Skin of body (tissue), 2 donors: ENCODE data around the gene MAGEL2. TPM values are rescaled to one million over a fixed set of nuclear protein-coding genes. Genes with fewer than 3 reads are reported as not detected.
A peak's percentile ranks its signal among the peaks of the same experiment; 100 is the strongest.

Experiments
- DNase-seq: peaks from one replicate; lab custom pipeline; 2025; lab: John Stamatoyannopoulos, UW
- total RNA-seq: library from RNA; depleted of rRNA; stranded (reverse); fragments of >200 nt; gene quantifications from one replicate; pipeline ENCODE4 v1.2.3, GENCODE V29; 2014

MAGEL2 gene
- total RNA-seq: 2.8 TPM

DNA sequence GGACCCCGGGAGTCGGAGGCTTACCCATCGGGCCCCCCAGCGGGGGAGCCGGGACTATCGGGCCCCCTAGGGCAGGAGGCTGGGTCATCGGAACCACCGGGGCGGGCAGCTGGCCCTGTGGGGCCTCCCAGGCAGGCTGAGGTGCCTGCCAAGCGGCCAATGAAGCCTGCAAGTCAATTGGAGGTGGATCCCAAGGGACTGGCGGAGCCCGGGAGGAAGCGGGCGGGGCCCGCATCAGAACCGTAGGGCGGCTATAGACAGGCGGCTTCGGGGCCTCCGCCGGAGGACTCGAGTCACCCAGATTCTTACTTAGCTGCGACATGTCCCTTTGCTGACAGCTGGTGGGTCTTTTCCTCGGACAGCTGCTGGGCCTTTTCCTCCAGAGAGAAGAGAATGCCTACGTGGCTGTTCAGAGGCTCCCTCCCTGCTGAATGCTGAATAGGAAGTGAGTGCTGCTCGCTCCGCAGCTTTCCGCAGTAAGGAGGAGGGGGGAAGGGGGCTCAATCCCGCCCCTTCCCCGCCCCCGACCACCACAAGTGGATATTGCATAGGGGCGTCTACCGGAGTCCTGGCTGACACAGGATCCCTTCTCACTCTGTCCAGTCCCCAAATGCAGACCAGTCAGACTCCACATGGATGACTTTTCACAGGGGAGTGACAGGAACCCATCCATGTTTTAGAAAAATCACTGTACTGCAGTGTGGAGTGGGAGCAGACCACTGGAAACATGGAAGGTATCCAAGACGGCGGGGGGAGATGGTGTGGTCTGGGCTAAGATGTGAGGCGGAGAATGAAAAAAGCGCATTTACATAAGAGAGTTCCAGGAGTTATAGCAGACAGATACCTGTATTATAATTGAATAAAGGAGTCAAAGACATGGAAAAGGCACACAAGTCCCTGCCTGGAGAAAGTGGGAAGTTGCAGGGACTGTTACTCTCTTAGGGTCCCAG, at the start of gene MAGEL2:
Gene MAGEL2, minus strand, starts transcription at position 447 of the 950 bp plus-strand sequence. Its CDS starts 125 bp downstream, at position 322.
- DNase-seq: peak; percentile 57

DNA sequence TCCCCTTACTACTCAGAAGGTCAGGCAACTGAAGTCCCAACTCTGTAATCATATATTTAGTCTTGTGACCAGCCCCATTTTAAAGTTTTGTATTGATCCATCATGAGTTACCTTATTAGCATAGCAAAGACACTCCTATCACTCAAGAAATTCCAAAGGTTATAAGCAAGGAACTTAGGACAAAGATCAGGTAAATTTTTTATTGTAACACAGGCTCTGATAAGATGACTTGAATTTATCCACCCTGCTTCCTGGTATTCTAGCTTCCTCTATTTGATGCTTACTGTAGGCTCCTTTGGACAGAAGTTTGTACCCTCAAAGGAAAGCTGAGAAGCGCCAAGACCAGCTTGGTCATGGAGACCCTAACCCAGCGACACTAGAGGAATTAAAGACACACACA, 47.6 kb upstream of the MAGEL2 start:
- no peak for DNase-seq

DNA sequence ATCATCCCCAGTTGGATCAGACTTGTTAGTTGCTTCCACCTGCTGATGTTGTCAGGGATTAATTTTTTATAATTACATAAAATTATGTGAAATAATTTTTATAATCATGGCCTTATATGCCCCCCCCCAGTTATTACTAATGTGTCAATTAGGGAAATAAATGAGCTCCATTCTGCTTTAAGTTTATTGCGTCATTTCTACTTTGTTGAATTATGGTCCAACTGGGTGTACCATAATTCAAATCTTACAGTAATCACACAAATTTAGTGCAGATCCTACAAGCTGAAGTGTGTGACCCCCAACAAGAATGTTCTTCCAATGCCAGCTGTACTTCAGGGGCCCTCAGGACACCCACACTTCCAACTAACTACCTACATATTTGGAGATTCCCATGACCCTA, 46.9 kb upstream of the MAGEL2 start:
- DNase-seq: no peak

DNA sequence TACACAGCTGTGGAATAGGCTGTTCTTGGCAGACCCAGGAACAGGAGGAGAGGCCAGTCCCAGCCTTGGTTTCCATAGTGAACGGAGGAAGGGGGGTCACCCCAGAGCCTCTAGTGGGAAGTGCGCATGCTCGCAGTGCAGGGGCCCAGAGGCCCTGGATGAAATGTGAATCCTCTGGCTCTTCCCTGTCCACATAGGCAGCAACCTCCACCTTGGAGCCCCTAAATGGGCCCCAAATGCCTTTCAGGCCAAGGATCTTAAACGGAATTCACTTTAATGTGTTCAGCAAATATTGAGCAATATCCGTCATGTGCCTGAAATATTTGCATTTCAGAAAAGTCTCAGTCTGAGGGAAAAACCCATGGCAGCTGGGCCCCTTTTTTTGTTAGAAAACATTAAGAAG, 42.8 kb upstream of the MAGEL2 start:
- DNase-seq: peak; percentile 92

DNA sequence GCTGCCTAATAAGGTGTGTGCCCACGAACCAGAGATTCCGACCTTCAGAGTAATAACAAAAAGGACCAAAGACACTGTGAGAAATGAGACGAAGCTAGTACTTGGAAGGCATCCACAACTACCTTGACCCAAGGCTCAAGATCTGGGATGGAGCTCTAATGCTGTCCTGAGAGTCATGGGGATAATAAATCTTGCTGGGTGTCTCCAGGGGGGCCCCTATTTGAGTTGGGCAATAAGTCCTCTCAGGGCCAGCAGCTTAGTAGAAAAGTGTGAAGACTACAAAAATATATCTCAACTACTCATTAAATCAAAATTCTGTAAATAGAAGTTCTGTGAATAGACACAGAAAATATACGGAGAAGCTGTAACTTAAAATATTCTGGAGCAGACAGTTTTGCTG, 42.3 kb upstream of the MAGEL2 start:
- no peak for DNase-seq

DNA sequence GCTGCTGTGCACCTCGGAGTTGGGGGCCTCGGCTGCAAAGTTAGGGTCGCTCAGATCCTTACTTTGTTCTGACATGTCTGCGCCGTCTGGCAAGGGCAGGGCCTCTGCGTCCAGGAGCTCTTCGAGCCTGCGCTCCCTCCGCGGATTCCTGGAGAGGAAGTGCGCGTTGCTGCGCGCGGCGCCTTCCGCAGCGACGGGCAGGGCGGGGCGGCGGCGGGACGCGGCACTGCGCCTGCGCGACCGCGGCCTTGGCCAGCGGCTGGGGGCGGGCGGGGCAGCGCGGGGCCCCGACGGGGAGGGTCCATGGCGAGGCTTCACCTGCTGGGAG, 39.4 kb upstream of the MAGEL2 start, which contains the start of gene NDN:
Gene NDN, minus strand, starts transcription at position 163 of the 328 bp plus-strand sequence. Its CDS starts 88 bp downstream, at position 75.
- DNase-seq: no peak

DNA sequence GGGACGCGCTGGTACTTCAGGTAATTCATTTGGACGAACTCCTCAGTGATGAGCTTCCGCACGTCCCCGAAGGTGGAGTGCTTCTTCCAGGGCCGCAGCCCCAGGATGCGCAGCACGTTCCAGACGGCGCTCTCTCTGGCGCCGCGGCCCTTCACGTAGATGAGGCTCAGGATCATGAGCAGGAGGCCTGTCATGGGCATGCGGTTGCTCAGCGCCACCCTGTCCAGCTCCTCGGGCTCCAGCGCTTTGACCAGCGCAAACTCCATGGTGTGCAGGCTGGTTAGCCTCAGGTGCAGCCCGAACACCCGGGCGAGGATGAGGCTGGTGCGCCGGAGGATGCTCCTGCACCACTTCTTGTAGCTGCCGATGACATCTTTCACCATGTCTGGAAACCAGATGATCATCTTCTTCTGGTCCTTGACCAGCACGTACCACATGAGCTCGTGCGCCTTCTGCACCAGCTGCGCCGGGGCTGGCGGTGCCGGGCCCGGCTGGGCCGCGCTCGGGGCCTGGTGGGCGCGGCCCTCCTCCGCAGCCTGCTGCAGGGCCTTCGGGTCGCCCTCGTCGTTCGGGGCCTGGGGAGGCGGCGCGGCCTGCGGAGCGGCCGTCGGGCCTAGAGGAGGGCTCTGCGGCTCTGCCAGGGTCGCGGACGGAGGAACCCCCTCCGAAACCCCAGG, 38.9 kb upstream of the MAGEL2 start:
- DNase-seq: no peak

DNA sequence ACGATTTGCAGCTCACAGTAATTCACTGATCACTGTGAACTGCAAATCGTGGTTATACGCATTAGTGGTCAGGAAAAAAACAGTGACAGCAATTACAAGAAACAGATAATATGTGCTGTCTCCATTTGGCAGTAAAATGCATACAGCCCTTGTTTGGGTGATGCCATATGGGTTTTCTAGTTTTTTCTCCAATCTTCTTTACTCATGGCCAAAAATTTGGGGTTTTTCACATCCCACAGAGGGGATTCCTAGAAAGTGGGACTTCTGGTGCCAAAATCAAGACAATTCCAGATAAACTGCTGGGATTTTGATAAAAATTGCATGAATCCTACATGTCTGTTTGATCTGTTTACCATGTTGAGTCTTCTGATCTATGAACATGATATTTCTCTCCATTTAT, 23.8 kb upstream of the MAGEL2 start:
- no peak for DNase-seq

DNA sequence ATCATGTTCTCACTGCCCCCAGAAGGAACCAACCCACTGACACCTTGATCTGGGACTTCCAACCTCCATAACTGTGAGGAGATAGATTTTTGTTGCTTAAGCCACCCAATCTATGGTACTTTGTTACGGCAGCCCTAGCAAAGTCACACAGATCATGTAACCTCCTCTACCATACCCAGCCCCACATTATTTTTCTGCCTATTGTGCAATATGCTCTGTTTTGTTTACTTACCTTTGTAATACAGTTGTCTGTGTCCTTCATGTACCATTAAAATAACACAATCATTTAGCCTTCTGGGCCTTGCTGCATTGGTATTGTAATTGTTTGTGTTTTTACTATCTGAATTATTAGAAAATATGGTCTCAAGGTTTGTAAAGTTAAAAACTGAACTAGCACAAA, 23.3 kb upstream of the MAGEL2 start:
- DNase-seq: no peak

DNA sequence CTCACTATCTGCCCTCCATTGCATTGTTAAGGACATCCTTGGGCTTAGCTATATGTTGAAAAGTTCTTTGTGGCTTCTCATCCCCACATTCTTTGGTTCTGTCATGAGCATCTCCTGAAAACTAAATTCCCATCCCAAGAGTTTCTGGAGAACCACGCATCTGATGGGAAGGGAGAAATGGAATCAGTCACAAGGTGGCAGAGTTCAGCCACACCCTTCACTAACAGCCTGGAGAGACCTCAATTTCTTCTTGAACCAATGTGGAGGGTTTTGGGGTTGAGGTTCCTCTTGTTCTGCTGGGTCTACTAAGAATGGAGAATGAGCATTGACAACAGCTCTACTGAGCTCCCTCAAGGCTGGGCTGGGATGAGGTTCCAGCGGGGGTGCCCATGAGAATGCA, 15.6 kb upstream of the MAGEL2 start:
- no peak for DNase-seq

DNA sequence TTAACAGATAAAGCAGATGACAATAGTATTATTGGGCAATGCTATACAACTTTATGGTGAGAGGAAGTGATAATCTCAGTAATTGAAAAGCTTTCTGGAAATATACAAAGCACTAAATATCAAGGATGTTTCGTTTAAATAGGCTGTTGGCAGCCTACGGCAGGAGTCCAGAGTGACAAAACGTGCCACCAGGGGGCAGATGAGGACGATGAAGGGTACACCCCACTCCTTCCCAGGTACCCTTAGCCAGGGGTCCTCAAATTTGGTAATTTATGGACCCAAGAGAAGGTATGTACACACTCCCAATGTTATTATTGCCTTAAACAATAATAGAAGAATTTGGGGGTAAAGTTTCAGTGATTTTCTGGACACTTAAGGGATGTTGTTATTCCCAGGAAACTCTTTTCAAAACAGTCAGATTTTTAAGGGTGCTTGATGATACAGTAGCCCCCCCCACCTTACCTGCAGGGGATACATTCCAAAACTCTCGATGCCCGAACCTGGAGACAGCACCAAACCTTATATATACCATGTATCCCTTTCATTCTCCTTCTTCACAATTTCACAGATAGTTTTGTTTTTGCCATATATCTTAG, 1.4 kb upstream of the MAGEL2 start:
- DNase-seq: peak; percentile 1

DNA sequence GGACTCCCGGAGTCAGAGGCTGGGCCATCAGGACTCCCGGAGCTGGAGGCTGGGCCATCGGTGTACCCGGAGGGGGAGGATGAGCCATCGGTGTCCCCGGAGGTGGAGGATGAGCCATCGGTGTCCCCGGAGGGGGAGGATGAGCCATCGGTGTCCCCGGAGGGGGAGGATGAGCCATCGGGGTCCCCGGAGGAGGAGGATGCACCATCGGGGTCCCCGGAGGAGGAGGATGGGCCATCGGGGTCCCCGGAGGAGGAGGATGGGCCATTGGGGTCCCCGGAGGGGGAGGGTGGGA, 719 bp downstream of the MAGEL2 start:
- DNase-seq: no peak

DNA sequence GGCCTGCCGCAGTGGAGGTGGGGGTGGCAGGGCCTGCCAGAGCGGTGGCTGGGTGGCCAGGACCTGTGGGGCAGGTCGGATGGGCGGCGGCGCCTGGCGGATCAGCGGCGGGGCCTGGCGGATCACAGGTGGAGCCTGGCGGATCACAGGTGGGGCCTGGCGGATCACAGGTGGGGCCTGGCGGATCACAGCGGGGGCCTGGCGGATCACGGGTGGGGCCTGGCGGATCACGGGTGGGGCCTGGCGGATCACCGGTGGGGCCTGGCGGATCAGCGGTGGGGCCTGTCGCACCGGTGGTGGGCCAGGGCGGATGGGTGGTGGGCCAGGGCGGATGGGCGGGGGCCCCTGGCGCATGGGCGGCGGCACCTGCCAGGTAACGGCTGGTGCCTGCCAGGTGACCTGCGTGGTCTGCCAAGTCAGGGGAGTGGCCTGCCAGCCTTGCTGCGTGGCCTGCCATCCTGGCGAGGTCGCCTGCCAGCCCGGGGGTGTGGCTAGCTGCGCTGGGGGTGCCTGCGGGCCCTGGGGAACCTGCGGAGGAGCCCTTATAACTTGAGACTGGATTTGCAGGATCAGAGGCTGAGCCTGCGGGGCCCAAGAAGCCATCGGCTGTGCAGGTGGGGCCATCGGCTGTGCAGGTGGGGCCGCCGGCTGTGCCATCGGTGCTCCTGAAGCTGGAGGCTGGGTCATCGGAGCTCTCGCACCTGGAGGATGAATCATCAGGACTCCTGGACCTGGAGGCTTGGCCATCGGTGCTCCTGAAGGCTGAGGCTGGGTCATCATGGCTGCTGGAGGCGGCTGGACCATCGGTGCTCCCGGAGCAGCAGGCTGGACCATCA, 1.3 kb downstream of the MAGEL2 start:
- no peak for DNase-seq

DNA sequence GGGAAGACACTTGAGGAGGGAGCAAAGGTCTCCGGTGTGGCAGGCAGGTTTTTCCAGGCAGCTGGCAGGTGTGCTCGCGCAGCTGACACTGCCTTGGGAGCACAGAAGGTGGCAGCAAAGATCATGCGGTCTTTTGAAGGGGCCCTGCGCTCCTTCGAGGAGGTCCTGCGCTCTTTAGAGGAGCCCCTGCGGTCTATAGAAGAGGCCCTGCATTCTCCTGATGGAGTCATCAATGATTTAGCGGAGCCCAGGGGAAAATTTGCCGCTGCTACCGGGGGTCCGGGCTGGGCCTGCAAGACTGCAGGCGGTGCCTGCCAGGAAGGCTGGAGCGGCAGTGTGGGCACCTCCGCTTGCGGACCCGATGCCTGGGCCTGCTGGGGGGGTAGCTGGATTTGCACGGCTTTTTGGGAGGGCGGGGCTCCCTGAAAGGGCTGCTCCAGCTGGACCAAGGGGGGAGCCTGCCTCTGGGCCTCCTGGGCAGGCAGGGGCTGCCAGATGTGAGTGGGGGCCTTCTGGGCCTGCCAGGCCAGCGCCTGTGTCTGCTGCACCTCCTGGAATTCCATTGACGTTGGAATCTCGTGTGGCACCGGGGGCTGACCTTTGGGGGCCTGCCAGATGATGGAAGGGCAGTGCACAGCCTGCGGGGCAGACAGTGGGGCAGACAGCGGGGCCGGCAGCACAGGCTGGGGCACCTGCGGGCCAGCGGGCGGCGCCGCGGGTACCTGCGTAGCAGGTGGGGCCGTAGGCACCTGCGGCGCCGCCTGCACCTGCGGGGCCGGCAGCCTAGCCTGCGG, 2.1 kb downstream of the MAGEL2 start:
- no peak for DNase-seq

DNA sequence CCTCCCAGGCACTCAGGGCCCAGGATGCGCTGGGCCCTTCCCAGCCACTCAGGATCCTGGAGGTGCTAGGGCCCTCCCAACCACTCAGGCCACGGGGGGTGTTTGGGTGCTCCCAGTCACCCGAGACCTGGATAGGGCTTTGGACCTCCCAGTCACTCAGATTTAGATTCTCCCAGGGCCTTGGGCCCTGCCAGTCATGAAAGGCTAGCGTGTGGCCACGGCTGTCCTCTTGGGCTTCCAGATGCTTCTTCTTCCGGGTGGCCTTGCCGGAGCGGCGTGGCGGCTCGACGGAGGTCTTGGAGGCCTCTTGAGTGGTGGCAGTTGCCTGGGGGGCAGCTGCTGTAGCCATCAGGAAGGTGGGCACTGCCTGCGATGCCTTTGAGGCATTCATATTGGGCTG, 2.8 kb downstream of the MAGEL2 start:
- no peak for DNase-seq

DNA sequence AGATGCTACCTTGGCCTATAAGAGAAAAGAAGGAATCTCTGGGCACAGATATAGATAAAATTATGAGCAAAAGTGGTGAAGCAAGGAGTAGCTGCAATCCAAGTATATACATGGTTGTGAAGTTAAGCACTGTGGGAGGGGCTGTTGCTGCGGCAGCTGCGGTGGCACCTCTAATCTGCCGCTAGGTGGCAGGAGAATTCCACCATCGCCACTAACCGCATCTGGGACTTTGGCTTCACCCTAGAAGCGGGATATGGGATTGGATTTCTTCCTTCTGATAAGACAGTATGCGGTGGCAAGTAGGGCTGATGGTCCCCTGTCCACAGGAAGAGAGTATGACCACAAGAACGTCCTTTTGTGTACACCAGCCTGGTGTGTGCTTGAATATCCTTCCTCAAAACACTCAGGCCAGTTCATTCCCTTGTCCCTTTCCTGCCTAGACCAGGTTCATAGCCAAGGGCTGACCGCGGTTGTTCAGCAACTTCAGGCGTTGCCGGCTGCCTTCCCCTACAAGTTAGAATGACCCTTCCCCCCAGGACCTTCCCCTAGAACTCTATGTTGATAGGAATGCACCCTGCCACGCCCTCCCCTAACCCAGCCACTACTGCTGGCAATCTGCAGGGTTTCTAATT, 5.1 kb downstream of the MAGEL2 start:
- peak; percentile 35 for DNase-seq

DNA sequence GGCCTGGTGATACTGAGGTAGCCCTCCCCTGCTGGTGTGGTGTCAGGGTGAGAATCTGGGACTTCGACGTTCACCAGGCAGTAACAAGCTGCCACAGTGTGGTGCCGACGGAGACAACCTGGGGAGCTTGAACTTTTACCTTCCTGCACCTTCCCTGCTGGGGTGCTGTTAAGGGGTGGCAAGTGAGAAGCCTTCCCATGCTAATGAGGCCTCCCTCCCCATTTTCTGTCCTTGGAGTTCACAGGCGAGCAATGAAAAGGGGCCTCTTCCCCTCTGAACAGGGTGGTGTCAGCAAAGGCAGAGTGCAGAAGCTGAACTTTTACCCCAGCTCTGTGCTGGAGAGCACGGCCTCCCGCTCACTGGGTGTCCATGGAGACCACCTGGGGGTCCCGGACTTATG, 13.5 kb downstream of the MAGEL2 start:
- no peak for DNase-seq

DNA sequence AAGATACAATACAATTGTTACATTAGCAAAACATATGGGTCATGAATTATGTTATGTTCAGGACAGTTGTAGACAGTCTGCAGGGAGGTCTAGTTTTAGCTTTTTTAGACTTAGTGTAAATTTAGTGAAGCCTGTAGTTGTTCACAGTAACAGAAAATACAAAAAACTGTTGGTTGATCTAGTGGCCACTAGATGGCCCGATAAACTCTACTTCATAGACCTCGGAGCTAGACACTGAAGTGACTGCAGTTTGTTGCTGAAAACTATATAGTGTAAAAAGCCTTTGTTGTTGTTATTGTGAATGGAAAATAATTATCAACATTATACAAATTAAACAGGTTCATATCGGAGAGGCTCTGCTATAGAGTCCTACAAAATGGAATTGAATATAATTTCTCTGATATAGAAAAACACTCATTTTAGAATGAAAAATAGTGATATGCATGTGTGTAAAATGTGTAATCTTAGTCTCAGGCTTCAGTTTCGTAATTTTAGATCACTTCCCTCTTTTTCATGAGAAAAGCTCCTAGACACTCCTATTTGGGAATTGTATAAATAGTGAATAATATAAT, 18.3 kb downstream of the MAGEL2 start:
- peak; percentile 4 for DNase-seq

DNA sequence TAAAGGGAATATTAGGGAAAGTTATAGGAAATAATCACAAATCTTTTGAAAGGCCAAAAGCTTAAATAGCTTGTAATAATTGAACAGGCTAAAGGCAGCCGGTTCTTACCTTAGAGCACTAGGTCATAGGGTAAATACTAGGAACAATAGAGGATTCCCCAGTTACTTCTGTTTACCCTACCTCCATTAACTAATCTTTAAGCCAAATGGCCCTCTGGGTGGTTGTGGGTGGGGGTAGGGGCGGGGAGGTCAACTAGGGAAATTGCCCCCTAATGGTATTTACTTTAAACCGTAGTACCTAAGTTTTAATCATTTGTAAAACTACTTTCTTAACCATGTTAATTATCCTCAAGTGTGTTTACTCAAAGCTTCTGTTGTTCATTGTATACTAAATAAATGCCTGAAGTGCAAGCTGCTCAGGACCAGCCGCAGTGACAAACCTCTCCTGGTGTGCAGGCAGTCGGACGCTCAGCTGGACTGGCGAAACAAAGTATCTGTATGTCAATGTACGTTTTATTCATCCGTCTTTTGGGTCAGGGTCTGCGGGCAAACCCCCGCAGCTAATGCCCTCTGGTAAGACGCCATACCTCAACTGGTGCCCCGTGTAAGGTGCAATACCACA, 18.9 kb downstream of the MAGEL2 start:
- DNase-seq: no peak

DNA sequence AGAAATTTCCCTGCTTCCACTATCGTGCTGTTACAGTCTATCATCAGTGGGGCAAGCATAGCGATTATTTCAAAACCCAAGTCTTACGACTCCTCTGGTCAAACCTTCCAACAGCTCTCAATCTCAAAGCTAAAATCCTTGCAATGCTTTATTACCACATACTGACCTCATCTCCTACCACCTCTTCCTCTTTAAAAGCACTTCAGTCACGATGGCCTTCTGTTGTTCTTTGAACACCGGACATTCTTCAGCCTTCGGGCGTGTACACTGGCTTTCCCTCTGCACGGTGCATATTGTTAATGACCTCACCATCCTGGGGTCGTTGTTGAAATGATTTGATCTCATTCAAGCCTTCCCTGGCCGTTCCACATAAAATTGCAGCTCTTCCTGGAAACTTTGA, 31.1 kb downstream of the MAGEL2 start:
- no peak for DNase-seq
